HG02885 (cell line): ENCODE measurements around the gene FAM76A.
"Not testable (repeated sequence)": the region's sequence is repeated elsewhere in the genome, so short reads cannot be mapped to it uniquely, and the experiment has no call there.

ENCODE experiments used
- ATAC-seq: cut with Tn5 transposase; IDR thresholded peaks from one replicate; pipeline ENCODE4 v1.9.1; 2021; ENCODE audit warnings: mild to moderate bottlenecking; ENCODE audit not compliant: unreplicated experiment, poor library complexity

FAM76A gene

DNA sequence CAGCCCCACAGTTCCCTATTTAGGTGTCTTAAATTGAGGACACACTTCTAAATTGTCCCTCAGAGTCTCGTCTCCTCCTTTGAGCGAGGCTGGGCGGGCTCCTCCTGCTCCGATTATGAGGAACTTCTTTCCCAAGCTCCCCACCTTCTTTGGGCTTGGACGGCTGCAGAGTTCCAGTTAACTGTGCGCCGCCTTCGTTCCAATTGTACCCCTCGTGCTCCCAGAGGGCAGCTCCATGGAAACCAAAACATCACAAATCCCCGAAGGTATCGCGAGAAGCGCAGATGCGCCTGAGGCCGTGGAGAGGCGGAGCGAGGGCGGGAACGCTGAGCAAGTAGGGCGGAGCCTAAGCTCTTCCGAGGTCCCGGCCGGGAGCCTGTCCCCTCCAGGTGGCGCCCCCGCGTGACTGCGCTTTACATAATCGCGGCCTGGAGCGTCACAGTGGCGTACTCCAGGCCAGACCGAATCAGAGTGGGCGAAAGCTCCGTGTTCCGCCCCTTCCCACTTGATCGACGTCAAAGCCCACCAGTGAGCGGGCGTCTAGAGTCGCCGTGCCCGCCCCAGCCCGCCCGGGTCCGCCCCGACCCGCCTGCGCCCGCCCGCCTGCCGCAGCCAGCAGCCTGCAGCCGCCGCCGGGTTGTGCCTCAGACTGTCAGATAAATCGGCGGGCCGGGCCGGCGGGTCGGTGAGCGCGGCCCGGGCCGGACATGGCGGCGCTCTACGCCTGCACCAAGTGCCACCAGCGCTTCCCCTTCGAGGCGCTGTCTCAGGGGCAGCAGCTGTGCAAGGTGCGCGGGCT, at the start of gene FAM76A:
TSS of gene FAM76A (plus strand) at position 588 of the 799 bp plus-strand sequence. CDS start at position 708, 120 bp downstream.
- ATAC-seq = peak; percentile 93

DNA sequence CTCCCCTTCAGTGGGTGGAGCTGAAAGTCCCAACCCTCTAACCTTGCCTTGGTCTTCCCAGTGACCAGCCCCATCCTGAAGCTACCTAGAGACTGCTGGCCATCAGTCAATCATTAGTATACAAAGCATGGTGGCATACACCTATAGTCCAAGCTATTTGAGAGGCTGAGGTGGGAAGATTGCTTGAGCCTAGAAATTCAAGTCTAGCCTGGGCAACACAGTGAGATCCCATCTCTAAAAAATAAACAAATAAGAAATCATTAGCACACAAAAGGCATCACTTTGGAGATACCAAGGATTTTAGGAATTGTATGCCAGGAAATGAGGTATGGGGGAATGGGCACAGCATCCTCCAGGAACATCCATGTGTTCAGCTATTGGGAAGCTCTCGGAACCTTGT, 49.4 kb upstream of the FAM76A start:
- no peak for ATAC-seq

DNA sequence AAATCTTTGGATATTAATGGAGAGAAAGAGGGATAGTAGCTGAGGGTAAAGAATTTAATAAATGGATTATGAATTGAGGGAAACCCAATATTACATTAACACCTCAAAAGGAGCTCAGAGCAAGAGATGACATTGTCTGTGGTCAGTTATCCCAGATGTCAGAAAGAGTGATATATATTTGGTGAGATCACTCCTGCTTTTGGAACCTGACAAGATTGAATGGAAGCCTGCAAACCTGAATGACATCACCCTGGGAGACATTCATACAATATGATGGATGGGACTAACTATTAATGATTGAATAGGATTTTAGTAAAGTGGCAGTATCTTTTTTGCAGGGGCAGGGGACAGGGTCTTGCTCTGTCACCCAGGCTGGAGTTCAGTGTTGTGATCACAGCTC, 47.0 kb upstream of the FAM76A start:
- no peak for ATAC-seq

DNA sequence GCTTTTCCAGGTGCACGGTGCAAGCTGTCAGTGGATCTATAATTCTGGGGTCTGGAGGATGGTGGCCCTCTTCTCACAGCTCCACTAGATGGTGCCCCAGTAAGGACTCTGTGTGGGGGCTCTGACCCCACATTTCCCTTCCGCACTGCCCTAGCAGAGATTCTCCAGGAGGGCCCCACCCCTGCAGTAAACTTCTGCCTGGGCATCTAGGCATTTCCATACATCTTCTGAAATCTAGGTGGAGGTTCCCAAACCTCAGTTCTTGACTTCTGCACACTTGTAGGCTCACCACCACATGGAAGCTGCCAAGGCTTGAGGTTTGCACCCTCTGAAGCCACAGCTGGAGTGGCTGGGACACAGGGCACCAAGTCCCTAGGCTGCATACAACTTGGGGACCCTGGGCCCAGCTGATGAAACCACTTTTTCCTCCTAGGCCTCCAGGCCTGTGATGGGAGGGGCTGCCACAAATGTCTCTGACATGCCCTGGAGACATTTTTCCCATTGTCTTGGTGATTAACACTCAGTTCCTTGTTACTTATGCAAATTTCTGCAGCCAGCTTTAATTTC, 45.5 kb upstream of the FAM76A start:
- ATAC-seq = not testable (repeated sequence)

DNA sequence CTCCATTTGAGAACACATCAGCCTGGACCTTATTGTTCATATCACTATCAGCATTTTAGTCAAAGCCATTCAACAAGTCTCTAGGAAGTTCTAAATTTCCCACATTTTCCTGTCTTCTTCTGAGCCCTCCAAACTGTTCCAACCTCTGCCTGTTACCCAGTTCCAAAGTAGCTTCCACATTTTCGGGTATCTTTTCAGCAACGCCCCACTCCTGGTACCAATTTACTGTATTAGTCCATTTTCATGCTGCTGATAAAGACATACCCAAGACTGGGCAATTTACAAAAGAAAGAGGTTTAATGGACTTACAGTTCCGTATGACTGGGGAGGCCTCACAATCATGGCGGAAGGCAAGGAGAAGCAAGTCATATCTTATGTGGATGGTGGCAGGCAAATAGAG, 44.2 kb upstream of the FAM76A start:
- not testable (repeated sequence) for ATAC-seq

DNA sequence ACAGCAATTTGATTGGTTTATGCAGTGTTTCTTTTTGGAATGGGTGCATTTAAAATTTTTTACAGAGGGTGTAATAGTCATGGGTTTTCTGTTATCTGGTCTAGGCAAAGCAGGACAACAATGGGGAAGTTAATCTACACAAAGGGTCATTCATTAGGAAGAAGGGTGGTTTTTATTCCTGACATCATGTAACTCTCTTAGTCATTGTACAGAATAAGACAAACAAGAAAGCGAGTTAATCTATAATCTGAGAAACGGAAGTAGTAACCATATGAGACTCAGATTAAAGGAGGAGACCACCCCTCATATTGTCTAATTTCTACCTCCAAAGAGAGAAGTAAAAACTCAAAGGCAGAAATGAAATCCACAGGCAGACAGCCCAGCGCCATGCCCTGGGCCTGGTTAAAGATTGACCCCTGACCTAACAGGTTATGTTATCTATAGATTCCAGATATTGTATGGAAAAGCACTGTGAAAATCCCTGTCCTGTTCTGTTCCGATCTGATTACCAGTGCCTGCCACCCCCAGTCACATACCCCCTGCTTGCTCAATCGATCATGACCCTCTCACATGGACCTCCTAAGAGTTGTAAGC, 43.3 kb upstream of the FAM76A start:
- no peak for ATAC-seq

DNA sequence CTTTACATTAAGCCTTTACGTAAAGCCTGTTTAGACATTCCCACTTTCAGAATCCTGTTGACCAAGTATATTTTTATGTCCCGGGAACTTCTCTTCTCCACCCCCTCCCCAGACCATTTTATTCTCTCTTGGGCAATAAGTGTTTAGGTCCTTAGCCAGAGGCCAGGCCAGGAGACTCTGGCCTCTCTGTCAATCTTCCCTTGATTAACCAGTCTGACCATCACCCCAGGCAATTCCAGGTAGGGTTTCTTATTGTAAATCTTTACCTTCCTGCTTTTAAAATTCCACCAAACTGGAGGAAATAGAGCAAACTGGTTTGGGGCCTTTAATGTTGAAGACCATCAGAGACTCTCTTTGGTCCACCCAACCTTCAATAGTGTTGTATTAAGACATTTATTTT, 41.6 kb upstream of the FAM76A start:
- ATAC-seq = no peak

DNA sequence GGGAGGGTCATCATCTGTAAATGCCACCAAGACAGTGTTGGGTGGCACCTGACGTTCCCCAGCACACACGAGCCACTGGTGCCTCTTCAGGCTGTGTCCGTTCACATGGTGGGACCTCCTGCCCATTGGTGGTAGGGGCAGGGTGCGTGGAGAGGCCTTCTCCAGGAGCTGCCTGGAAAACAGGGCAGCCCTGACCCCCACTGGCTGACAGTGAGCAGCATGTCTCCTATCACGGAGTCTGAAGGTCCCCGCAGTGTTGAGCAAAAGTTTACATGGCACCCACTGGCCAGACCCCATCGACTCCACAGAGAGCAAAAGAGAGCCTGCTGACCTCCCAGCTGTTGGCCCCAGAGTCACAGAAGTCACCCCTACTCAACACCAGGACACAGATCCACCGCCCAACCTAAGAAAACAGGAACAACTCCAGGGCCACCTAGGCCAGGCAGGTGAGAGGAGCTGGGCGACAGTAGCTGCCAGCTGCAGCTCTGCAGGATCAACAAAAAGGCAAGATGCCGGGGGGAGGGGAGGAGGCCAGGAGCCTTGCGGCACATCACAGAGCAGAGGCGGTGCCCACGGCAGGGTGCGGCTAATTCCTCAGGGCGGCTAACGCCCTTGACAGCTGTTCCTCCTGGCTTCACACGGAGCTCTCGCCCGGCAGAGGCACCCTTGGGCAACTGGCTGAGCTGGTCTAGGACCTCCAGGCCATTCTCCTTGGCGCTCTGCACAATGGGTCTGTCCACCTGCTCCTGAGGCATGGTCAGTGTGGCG, 39.4 kb upstream of the FAM76A start:
- no peak for ATAC-seq

DNA sequence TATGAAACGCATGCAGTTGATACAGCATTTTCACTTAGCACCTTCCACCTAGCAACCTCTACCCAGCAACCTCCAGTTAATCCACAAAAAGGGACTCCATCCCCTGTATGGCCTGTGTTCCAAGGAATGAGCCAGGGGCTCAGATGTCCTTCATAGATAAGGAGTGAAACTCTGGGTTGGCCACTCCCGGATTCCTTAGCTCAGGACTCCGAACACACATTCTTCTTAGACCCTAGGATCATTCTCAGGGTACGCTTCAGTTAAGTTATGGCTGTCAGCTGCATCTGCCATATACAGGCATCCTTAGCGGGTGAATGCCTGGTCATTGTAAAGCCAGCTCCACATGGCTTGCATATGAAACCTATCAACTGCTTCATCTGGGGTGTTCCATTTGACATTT, 37.9 kb upstream of the FAM76A start:
- no peak for ATAC-seq

DNA sequence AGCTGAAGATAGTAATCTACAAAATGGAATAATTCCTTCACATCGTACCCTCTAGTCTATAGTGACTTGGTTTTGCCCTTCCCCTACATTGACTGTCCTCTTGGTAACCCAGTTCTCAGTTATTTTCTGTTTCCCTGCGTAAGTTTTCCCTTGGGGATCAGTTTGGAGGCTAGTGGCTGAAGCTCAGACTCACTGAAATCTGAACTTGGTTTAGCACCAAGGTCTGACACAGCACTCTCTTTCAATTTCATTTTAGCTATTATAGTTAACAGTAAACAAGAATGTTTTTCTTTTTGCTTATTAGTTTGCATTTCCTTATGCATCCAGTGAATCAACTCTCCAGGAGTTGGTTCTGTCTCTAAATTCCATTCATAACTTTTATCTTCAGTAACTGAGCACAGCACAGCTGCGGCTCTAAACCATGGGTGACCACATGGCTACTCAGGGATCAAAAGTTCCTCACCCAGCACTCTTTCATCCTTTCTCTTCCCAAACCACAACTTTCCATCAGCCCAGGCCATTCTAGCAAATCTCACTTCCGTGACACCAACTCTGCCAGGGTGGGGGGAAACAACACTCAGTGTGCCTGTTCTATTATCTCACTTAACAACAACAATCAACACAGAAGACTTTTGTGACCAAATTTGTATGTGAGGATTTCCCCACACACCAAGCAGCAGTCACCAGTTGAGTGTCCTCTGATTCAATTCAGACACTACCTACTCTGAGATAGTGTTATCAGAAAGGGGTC, 36.2 kb upstream of the FAM76A start:
- no peak for ATAC-seq

DNA sequence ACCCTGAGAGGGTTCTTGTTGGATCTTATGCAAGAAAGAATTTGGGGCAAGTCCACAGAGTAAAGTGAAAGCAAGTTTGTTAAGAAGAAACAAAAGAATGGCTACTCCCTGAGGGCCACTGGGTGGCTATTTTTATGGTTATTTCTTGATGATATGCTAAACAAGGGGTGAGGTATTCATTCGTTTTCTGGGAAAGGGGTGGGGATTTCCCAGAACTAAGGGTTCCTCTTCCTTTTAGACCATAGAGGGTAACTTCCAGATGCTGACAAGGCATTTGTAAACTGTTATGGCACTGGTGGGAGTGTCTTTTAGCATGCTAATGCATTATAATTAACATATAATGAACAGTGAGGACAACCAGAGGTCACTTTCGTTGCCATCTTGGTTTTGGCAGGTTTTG, 35.6 kb upstream of the FAM76A start:
- no peak for ATAC-seq

DNA sequence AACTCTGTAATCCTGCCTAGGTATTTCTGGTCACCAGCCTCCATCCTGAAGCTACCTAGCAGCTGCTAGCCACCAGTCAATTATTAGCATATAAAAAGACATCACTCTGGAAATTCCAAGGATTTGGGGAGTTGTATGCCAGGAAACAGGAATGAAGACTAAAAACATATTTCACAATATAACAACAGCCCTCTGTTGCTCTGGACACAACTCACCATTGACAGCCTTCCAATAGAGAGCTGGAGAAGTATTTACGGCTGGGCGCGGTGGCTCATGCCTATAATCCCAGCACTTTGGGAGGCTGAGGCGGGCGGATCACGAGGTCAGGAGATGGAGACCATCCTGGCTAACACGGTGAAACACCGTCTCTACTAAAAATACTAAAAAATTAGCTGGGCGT, 28.9 kb upstream of the FAM76A start:
- ATAC-seq = not testable (repeated sequence)

DNA sequence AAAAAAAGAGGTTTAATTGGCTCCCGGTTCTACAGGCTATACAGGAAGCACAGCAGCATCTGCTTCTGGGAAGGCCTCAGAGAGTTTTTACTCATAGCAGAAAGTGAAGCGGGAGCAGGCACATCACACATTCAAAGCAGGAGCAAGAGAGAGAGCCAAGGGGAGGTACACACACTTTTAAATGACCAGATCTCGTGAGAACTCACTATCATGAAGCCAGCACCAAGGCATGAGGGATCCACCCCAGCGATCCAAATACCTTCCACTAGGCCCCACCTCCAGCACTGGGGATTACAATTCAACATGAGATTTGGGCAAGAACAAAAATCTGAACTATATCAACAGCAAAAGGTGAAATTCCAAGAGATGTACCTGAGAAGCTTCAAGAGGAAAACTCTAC, 20.8 kb upstream of the FAM76A start:
- no peak for ATAC-seq

DNA sequence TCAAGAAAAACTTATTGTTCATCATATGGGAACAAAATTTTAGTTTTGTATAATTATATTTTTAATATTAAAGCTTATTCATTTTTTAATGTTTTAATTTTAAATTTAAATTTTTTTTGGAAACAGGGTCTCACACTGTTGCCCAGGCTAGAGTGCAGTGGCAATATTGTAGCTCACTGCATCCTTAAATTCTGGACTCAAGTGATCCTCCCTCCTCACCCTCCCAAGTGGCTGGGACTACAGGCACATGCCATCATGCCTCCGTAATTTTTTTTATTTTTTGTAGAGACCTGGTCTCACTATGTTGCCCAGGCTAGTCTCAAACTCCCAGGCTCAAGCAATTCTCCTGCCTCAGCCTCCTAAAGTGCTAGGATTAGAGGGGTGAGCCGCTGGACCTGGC, 20.2 kb upstream of the FAM76A start:
- ATAC-seq = no peak

DNA sequence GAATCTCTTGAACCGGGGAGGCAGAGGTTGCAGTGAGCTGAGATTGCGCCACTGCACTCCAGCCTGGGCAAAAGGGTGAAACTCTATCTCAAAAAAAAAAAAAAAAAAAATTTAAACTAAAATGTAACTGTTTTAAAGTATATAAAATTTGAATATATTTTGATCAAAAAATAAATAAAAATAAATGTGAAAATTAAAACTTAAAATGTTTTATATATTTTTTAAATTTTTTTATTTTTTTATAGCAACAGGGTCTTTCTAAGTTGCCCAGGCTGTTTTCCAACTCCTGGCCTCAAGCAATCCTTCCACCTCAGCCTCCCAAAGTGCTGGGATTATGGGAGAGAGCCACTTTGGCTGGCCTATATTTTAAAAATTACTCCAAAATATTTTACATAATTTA, 15.2 kb upstream of the FAM76A start:
- no peak for ATAC-seq

DNA sequence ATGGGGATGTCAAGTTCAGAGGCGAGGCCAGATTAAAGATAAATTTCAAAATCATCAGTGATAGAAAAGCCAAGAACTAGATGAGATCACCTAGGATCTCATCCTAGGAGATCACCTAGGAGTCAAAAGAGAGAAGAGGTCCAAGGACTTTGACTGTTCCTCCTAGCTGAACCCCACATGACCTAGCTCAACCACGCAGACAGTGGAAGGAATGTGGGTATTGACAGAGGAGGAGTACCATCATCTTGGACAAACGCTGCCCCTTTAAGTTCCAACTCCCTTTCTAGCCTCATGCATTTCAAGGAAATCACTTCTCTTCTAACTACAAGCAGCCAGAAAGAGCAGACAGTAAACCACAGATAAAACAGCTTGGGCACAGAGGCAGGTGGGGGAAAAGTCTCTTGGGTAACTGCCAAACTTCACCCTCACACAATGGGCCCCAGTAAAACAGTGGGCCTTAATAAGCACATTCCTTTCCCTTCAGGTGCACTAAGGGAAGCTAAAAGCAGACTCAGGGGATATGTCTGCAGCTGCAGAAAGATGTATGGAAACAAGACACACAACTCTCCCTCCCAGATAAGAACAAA, 12.5 kb upstream of the FAM76A start:
- ATAC-seq = no peak

DNA sequence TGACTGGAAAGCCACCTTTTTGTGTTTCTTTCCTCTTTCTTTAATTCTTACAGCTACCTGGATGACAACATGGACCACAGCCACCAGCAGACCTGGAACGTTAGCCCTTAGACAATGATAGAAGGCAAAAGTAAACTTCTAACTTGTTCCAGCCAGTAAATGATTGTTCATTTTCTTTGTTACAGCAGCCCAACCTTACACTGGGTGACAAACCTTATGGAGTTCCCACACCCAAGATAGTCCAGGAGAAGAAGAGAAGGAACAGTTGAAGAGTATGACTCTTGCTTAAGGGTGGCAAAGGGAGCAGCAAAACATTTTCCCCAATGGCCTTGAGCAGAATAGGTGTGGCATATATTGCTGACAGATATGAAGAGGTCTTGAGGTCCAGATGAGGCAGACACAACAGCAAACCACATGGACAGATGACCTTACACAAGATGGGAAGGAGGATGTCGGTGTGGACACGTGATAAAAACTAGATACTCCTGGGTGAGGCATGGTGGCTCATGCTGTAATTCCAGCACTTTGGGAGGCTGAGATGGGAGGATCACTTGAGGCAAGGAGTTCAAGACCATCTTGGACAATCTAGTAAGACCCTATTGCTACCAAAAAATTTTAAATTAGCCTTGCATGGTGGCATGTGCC, 11.8 kb upstream of the FAM76A start:
- no peak for ATAC-seq

DNA sequence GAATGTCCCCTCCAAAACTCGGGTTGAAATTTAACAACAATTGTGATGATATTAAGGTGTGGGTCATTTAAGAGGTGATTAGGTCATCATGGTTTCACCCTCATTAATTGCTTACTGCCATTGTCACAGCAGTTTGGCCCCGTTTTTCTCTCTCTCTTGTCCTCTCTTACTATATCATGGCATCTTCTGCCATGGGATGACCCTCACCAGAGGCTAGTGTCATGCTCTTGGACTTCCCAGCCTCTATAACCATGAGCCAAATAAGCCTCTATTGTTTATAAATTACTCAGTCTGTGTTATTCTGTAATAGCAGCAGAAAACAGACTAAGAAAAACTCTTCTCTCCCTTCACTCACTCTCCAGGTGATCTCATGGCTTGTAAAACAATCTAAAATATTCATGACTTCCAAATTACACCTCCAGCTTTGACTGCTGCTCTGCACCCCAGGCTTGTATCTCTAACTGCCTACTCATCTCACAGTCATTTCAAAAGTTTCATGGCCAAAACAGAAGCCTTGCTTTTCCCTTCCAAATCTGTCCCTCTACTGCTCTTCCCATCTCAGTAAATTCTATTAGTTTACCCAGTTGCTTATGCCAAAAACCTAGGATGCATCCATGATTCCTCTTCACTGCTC, 9.4 kb upstream of the FAM76A start:
- no peak for ATAC-seq
